Suppressor macrophage treated with lipopolysaccharide for 4 hours (primary cell): ENCODE data around the gene CCDC154.
"Not testable (repeated sequence)": the region's sequence is repeated elsewhere in the genome, so short reads cannot be mapped to it uniquely, and the experiment has no call there.

ENCODE experiments used
- DNase-seq: peaks from one replicate; pipeline ENCODE4 v3.0.0-alpha.2; 2020

CCDC154 gene

GRCh38 chr16:1471569-1472194 is 27.3 kb upstream of the CCDC154 start:
- peak; percentile 24 for DNase-seq

- peak; percentile 97 for DNase-seq
These were observed 26.3 kb upstream of the CCDC154 start for GRCh38 chr16:1470481-1471251.

GRCh38 chr16:1469693-1470201 is 25.4 kb upstream of the CCDC154 start:
- peak; percentile 87 for DNase-seq

- not testable (repeated sequence) for DNase-seq
These were observed 24.8 kb upstream of the CCDC154 start for GRCh38 chr16:1469141-1469540.

- peak; percentile 37 for DNase-seq
These were observed 24.1 kb upstream of the CCDC154 start for GRCh38 chr16:1468426-1468810.

- no peak for DNase-seq
These were observed 22.7 kb upstream of the CCDC154 start for GRCh38 chr16:1466968-1467521.

GRCh38 chr16:1466054-1466453 is 21.7 kb upstream of the CCDC154 start:
- DNase-seq: no peak

- DNase-seq: no peak
These were observed 21.2 kb upstream of the CCDC154 start for GRCh38 chr16:1465567-1465915.

GRCh38 chr16:1464894-1465566 is 20.7 kb upstream of the CCDC154 start:
- DNase-seq: no peak

- DNase-seq: no peak
These were observed 20.0 kb upstream of the CCDC154 start for GRCh38 chr16:1464196-1464893.

- no peak for DNase-seq
These were observed 16.8 kb upstream of the CCDC154 start for GRCh38 chr16:1461146-1461545.

GRCh38 chr16:1460602-1461138 is 16.3 kb upstream of the CCDC154 start:
- DNase-seq: no peak

- no peak for DNase-seq
These were observed 15.6 kb upstream of the CCDC154 start for GRCh38 chr16:1459967-1460366.

GRCh38 chr16:1458977-1459341 is 14.6 kb upstream of the CCDC154 start:
- DNase-seq: no peak

GRCh38 chr16:1458336-1458976 is 14.1 kb upstream of the CCDC154 start:
- peak; percentile 67 for DNase-seq

GRCh38 chr16:1457489-1458245 is 13.3 kb upstream of the CCDC154 start:
- DNase-seq: no peak

GRCh38 chr16:1456951-1457350 is 12.6 kb upstream of the CCDC154 start:
- DNase-seq: no peak

GRCh38 chr16:1455190-1456171 is 11.1 kb upstream of the CCDC154 start:
- no peak for DNase-seq

GRCh38 chr16:1454561-1454960 is 10.2 kb upstream of the CCDC154 start:
- DNase-seq: no peak

GRCh38 chr16:1453316-1453715 is 9.0 kb upstream of the CCDC154 start:
- no peak for DNase-seq
